Measurements from ENCODE around the gene MEF2D. TPM values are rescaled to one million over a fixed set of nuclear protein-coding genes. Genes with fewer than 3 reads are reported as not detected.

Gene MEF2D
- total and polyA plus RNA-seq, 2 donors (not counting 1 experiment from before 2014, with no cell fraction given), result 65.6 to 128 TPM

DNA sequence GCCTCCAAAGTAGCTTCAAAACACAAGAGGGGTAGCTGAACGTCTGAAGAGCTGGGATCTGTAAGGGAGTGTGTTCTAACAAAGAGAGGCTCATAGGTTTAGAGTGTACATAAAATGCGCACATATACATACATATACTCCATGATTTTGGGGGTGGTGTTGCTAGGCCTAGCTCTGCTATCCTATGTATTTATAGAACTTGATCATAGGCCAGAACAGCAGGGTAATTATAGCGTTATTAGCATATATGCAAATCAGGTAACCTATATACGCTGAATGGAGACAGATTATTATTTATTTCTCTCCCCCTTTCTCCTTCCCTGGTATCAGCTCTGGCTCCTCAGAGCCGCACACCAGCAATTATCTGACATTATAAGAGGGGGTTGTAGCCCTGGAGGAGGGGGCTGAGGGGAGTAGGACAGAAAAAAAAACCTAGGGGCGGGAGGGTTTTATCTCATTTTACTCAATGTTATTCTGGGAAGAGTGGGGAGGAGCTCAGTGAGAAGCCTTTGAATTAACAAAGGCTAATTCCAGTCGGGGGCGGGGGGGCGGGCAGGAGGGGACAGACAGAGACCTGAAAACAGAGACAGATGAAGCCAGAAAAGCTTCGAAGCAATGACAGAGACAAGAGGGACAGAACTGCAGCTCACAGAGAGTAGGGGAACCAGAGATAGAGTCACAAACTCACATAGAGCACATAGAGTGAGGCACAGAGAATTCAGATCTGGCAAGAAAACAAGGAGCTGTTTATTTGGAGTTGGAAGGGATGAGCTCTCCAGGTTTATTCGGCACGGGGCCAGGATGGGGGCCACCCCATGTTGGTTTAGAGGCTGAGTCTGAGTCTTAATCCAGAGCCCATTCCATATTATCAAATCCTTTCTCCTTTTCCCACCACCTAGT is 68.6 kb downstream of the MEF2D start:
- intact Hi-C loops (cut with micrococcal nuclease), result no loop called here
- H3K4me1 ChIP-seq (ENCODE audit: control insufficient read depth in 2 of 2, insufficient read depth in 2 of 2, low read length in 2 of 2), result peaks cover 16 to 18% of the 10 kb centered on the region in 2 donors
- H3K36me3 ChIP-seq (replicated peaks in 1 of 2; ENCODE audit: control extremely low read depth in 1 of 2, control insufficient read depth in 1 of 2, extremely low read depth in 1 of 2, insufficient read depth in 2 of 2, low read length in 1 of 2), result no peaks in the 10 kb centered on the region
- no peak overlapping the region for H2AFZ ChIP-seq (ENCODE audit: insufficient read depth, low read depth, low read length, poor library complexity, severe bottlenecking)
- peaks cover 0 to 89% (median 60%) of the 10 kb centered on the region in 4 experiments for H3K27me3 ChIP-seq (replicated peaks in 1 of 4; ENCODE audit: control extremely low read depth in 1 of 4, control insufficient read depth in 3 of 4, insufficient read depth in 4 of 4, low read length in 3 of 4)
- Mint-ChIP-seq H3K4me3 (no peak overlapping the region), H3K27me3 (peaks cover 73% of the 10 kb centered on the region), H3K27ac (no peak overlapping the region), H3K4me1 (peaks cover 10% of the 10 kb centered on the region), H3K9me3 (ENCODE audit: insufficient read depth) (no peaks in the 10 kb centered on the region)
- ChIA-PET CTCF (interaction anchor here (0.9 to 6.9 kb wide), 5 partner anchors 12 to 177 kb away, joined by 4 to 44 read pairs (median 6); no protein-coding TSS in a partner anchor), POLR2A (no interaction called here)
- WGBS (ENCODE audit: insufficient coverage), result 10% methylated on average over 1 of the region's 12 CpGs
- TF ChIP-seq EZH2 (IDR thresholded peaks at IDR 0.05; ENCODE audit: borderline replicate concordance, insufficient read depth, low read depth, low read length, poor library complexity, severe bottlenecking), result no peak
- no peak for TF ChIP-seq CTCF (IDR thresholded peaks at IDR 0.05)
- no peak overlapping the region for H3K9ac ChIP-seq (ENCODE audit: low read length)
- no peak for DNase-seq
- no peak for ATAC-seq (ENCODE audit: low read depth)
- no peak overlapping the region for H3K4me2 ChIP-seq (replicated peaks; ENCODE audit: low read depth, low read length, poor library complexity, severe bottlenecking)
- H4K20me1 ChIP-seq (ENCODE audit: control insufficient read depth, insufficient read depth, low read length, poor library complexity, severe bottlenecking), result no peaks in the 10 kb centered on the region
- peaks cover 0 to 12% (median 0%) of the 10 kb centered on the region in 3 donors for H3K9me3 ChIP-seq (ENCODE audit: control extremely low read depth in 1 of 3, control insufficient read depth in 2 of 3, insufficient read depth in 1 of 3, low read length in 2 of 3)
- no peak overlapping the region for H3K27ac ChIP-seq (ENCODE audit: low read length in 2 of 2)
- no peaks in the 10 kb centered on the region for H3K79me2 ChIP-seq (ENCODE audit: control insufficient read depth, insufficient read depth, low read length)
- no peak overlapping the region for H3K4me3 ChIP-seq (ENCODE audit: control extremely low read depth in 1 of 5, extremely low read depth in 1 of 5, insufficient read depth in 1 of 5, low read depth in 2 of 5, low read length in 4 of 5)

GRCh38 chr1:156431366-156431765 is 69.2 kb downstream of the MEF2D start:
- H3K4me2 ChIP-seq (replicated peaks; ENCODE audit: low read depth, low read length, poor library complexity, severe bottlenecking), result no peak overlapping the region
- H3K4me3 ChIP-seq (ENCODE audit: control extremely low read depth in 1 of 5, extremely low read depth in 1 of 5, insufficient read depth in 1 of 5, low read depth in 2 of 5, low read length in 4 of 5), result no peak overlapping the region
- ChIA-PET CTCF (interaction anchor here (0.9 to 6.9 kb wide), 4 partner anchors 11 to 177 kb away, joined by 4 to 44 read pairs (median 5); no protein-coding TSS in a partner anchor), POLR2A (no interaction called here)
- WGBS (ENCODE audit: insufficient coverage), result no CpG with 5 or more reads among the region's 4 CpGs
- Mint-ChIP-seq H3K4me3 (no peak overlapping the region), H3K27me3 (peaks cover 79% of the 10 kb centered on the region), H3K27ac (no peak overlapping the region), H3K4me1 (peaks cover 8% of the 10 kb centered on the region), H3K9me3 (ENCODE audit: insufficient read depth) (no peaks in the 10 kb centered on the region)
- H4K20me1 ChIP-seq (ENCODE audit: control insufficient read depth, insufficient read depth, low read length, poor library complexity, severe bottlenecking), result no peaks in the 10 kb centered on the region
- DNase-seq, result no peak
- intact Hi-C loops (cut with micrococcal nuclease), result no loop called here
- TF ChIP-seq EZH2 (IDR thresholded peaks at IDR 0.05; ENCODE audit: borderline replicate concordance, insufficient read depth, low read depth, low read length, poor library complexity, severe bottlenecking) (no peak), CTCF (IDR thresholded peaks at IDR 0.05) (no peak)
- H3K9ac ChIP-seq (ENCODE audit: low read length), result no peak overlapping the region
- no peak overlapping the region for H2AFZ ChIP-seq (ENCODE audit: insufficient read depth, low read depth, low read length, poor library complexity, severe bottlenecking)
- no peak for ATAC-seq (ENCODE audit: low read depth)
- peaks cover 0 to 5% (median 0%) of the 10 kb centered on the region in 3 donors for H3K9me3 ChIP-seq (ENCODE audit: control extremely low read depth in 1 of 3, control insufficient read depth in 2 of 3, insufficient read depth in 1 of 3, low read length in 2 of 3)
- H3K79me2 ChIP-seq (ENCODE audit: control insufficient read depth, insufficient read depth, low read length), result no peaks in the 10 kb centered on the region
- H3K27me3 ChIP-seq (replicated peaks in 1 of 4; ENCODE audit: control extremely low read depth in 1 of 4, control insufficient read depth in 3 of 4, insufficient read depth in 4 of 4, low read length in 3 of 4), result peaks cover 0 to 88% (median 57%) of the 10 kb centered on the region in 4 experiments
- H3K36me3 ChIP-seq (replicated peaks in 1 of 2; ENCODE audit: control extremely low read depth in 1 of 2, control insufficient read depth in 1 of 2, extremely low read depth in 1 of 2, insufficient read depth in 2 of 2, low read length in 1 of 2), result no peaks in the 10 kb centered on the region
- no peak overlapping the region for H3K27ac ChIP-seq (ENCODE audit: low read length in 2 of 2)
- H3K4me1 ChIP-seq (ENCODE audit: control insufficient read depth in 2 of 2, insufficient read depth in 2 of 2, low read length in 2 of 2), result peaks cover 9 to 12% of the 10 kb centered on the region in 2 donors
